NCI-H187 treated with DMSO at 0.1 percent for 48 hours (cell line): ENCODE measurements around the gene CC2D2B.

ENCODE experiments used
- DNase-seq: peaks from one replicate; lab custom pipeline; 2025; lab: John Stamatoyannopoulos, UW

The CC2D2B gene

DNA sequence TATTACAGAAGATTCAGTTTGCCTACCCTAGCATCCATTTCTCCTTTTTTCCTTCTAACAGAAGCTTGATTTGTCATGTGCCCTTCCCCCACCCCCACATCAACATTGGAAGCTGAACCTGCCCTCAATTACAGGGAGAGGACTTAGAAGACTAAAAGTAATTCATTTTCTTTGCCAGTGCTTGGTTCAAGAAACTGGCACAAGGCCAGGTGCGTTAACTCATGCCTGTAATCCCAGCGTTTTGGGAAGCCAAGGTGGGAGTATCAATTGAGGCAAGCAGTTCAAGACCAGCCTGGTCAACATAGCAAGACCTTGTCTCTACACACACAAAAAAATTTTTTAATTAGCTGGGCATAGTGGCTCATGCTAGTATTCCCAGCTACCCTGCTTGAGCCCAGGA is 168.2 kb downstream of the CC2D2B start:
- no peak for DNase-seq

DNA sequence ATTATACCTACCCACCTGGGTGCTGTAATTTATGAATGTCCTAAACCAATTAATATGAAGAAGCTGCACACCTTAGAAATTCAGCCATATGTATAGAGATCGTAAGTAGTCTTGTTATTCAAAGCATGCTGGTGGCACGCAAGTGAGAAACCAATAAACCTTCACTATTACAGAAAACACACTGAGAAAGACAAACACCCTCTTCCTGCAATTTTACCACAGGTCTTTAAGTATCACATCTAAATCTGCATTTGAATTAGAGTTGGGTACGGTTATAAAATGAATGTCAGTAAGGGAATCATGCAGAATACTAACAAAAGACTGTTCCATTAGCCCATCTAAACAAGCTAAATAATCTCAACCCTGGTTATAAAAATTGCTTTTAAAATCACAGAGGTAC is 169.4 kb downstream of the CC2D2B start:
- DNase-seq, result no peak

DNA sequence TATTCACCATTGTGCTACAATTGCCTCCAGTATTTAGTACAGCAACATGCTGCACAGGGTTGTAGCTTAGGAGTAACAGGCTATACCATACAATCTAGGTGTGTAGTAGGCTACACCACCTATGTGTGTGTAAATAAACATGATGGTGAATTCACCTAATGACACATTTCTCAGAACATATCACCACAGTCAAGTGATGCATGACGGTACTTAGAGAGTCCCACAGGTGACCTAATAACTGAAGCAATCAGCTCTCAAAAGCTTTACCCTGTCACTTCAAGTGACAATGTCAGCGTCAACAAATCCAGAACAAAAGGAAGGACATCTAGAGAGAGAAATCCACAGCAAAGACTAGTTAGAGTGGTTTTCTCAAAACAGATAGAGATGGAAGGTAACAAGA is 174.4 kb downstream of the CC2D2B start:
- DNase-seq, result peak; percentile 26
